Skeletal muscle satellite cell (primary cell): ENCODE data around the gene SERINC4.
"Not testable (repeated sequence)": the region's sequence is repeated elsewhere in the genome, so short reads cannot be mapped to it uniquely, and the experiment has no call there.

Experiments
- H3K27me3 ChIP-seq: 2 replicates; pipeline ENCODE4 v1.7.0; 2013; ENCODE audit warnings: low read length; ENCODE audit not compliant: control insufficient read depth, insufficient read depth
- H3K36me3 ChIP-seq: 2 replicates; pipeline ENCODE4 v1.7.0; 2013; ENCODE audit warnings: mild to moderate bottlenecking, control low read depth, low read length; ENCODE audit not compliant: insufficient read depth
- H3K4me1 ChIP-seq: 2 replicates; pipeline ENCODE4 v1.7.0; 2013; ENCODE audit warnings: low read length; ENCODE audit not compliant: control insufficient read depth, insufficient read depth
- H3K4me2 ChIP-seq: 2 replicates; pipeline ENCODE4 v1.7.0; 2013; ENCODE audit warnings: mild to moderate bottlenecking, low read length
- H3K4me3 ChIP-seq: 2 replicates; pipeline ENCODE4 v1.7.0; 2013; ENCODE audit warnings: low read length
- H3K9ac ChIP-seq: 2 replicates; pipeline ENCODE4 v1.7.0; 2013; ENCODE audit warnings: mild to moderate bottlenecking, low read depth, low read length, moderate library complexity
- H3K9me3 ChIP-seq: replicated peaks from 2 replicates; pipeline ENCODE4 v1.7.0; 2013; ENCODE audit warnings: mild to moderate bottlenecking, control low read depth, low read length

SERINC4 gene

GRCh38 chr15:43775411-43775965 lies 24.5 kb downstream of the SERINC4 start:
- Histone ChIP-seq H3K4me3 (no peak overlapping the region), H3K9me3 (no peaks in the 10 kb centered on the region), H3K27me3 (no peaks in the 10 kb centered on the region), H3K36me3 (peaks cover 27% of the 10 kb centered on the region), H3K4me2 (no peak overlapping the region), H3K4me1 (peaks cover 10% of the 10 kb centered on the region), H3K9ac (no peak overlapping the region)

GRCh38 chr15:43774062-43774461 lies 26.0 kb downstream of the SERINC4 start:
- Histone ChIP-seq H3K4me3 (no peak overlapping the region), H3K4me2 (no peak overlapping the region), H3K9ac (no peak overlapping the region), H3K27me3 (no peaks in the 10 kb centered on the region), H3K4me1 (peaks cover 10% of the 10 kb centered on the region), H3K36me3 (peaks cover 40% of the 10 kb centered on the region), H3K9me3 (no peaks in the 10 kb centered on the region)

GRCh38 chr15:43772624-43773023 lies 27.4 kb downstream of the SERINC4 start:
- no peak overlapping the region for H3K4me2 ChIP-seq
- H3K4me1 ChIP-seq, result peaks cover 8% of the 10 kb centered on the region
- no peak overlapping the region for H3K4me3 ChIP-seq
- H3K36me3 ChIP-seq, result peaks cover 54% of the 10 kb centered on the region
- H3K27me3 ChIP-seq, result no peaks in the 10 kb centered on the region
- no peaks in the 10 kb centered on the region for H3K9me3 ChIP-seq
- H3K9ac ChIP-seq, result no peak overlapping the region

- no peaks in the 10 kb centered on the region for H3K9me3 ChIP-seq
- H3K4me1 ChIP-seq, result peaks cover 5% of the 10 kb centered on the region
- no peaks in the 10 kb centered on the region for H3K27me3 ChIP-seq
- H3K36me3 ChIP-seq, result peaks cover 59% of the 10 kb centered on the region
- no peak overlapping the region for H3K4me3 ChIP-seq
- no peak overlapping the region for H3K9ac ChIP-seq
- H3K4me2 ChIP-seq, result no peak overlapping the region
Measured at GRCh38 chr15:43771816-43772215, 28.2 kb downstream of the SERINC4 start.

- Histone ChIP-seq H3K4me3 (no peak overlapping the region), H3K4me1 (no peaks in the 10 kb centered on the region), H3K27me3 (no peaks in the 10 kb centered on the region), H3K9me3 (no peaks in the 10 kb centered on the region), H3K36me3 (peaks cover 80% of the 10 kb centered on the region), H3K4me2 (no peak overlapping the region), H3K9ac (no peak overlapping the region)
Measured at GRCh38 chr15:43769584-43770228, 30.3 kb downstream of the SERINC4 start.

- Histone ChIP-seq H3K36me3 (peaks cover 78% of the 10 kb centered on the region), H3K9me3 (no peaks in the 10 kb centered on the region), H3K9ac (no peak overlapping the region), H3K4me1 (no peaks in the 10 kb centered on the region), H3K27me3 (no peaks in the 10 kb centered on the region), H3K4me3 (no peak overlapping the region), H3K4me2 (no peak overlapping the region)
Measured at GRCh38 chr15:43763819-43764446, 36.1 kb downstream of the SERINC4 start.

GRCh38 chr15:43762824-43763223 lies 37.2 kb downstream of the SERINC4 start:
- Histone ChIP-seq H3K9ac (no peak overlapping the region), H3K36me3 (peaks cover 75% of the 10 kb centered on the region)

GRCh38 chr15:43751885-43752284 lies 48.1 kb downstream of the SERINC4 start:
- Histone ChIP-seq H3K4me1 (peaks cover 14% of the 10 kb centered on the region), H3K27me3 (no peaks in the 10 kb centered on the region), H3K9me3 (no peaks in the 10 kb centered on the region), H3K9ac (no peak overlapping the region), H3K36me3 (peaks cover 51% of the 10 kb centered on the region), H3K4me2 (no peak overlapping the region), H3K4me3 (no peak overlapping the region)

More at GRCh38 chr15:43762824-43763223, 37.2 kb downstream of the SERINC4 start:
- Histone ChIP-seq H3K4me1 (no peaks in the 10 kb centered on the region), H3K27me3 (no peaks in the 10 kb centered on the region), H3K4me3 (no peak overlapping the region), H3K9me3 (no peaks in the 10 kb centered on the region), H3K4me2 (no peak overlapping the region)

GRCh38 chr15:43749690-43750345 lies 50.2 kb downstream of the SERINC4 start:
- Histone ChIP-seq H3K9me3 (no peaks in the 10 kb centered on the region), H3K4me2 (peak overlapping the region; percentile 45), H3K9ac (no peak overlapping the region), H3K4me1 (peaks cover 19% of the 10 kb centered on the region), H3K4me3 (no peak overlapping the region), H3K36me3 (peaks cover 35% of the 10 kb centered on the region), H3K27me3 (no peaks in the 10 kb centered on the region)

GRCh38 chr15:43748376-43748775 lies 51.6 kb downstream of the SERINC4 start:
- H3K27me3 ChIP-seq, result no peaks in the 10 kb centered on the region
- no peak overlapping the region for H3K9ac ChIP-seq
- H3K36me3 ChIP-seq, result peaks cover 23% of the 10 kb centered on the region
- peaks cover 19% of the 10 kb centered on the region for H3K4me1 ChIP-seq
- H3K9me3 ChIP-seq, result no peaks in the 10 kb centered on the region
- H3K4me2 ChIP-seq, result peak overlapping the region; percentile 77
- H3K4me3 ChIP-seq, result peak overlapping the region; percentile 93

- H3K4me1 ChIP-seq, result peaks cover 19% of the 10 kb centered on the region
- H3K4me2 ChIP-seq, result peak overlapping the region; percentile 77
- H3K9ac ChIP-seq, result peak overlapping the region; percentile 98
Measured at GRCh38 chr15:43746903-43747309, 53.1 kb downstream of the SERINC4 start.

More at GRCh38 chr15:43746903-43747309, 53.1 kb downstream of the SERINC4 start:
- peaks cover 11% of the 10 kb centered on the region for H3K36me3 ChIP-seq
- not testable (repeated sequence) for H3K27me3 ChIP-seq, H3K9me3 ChIP-seq
- peak overlapping the region; percentile 93 for H3K4me3 ChIP-seq
